Measurements from ENCODE around the gene ZFHX3.

ZFHX3 gene

DNA sequence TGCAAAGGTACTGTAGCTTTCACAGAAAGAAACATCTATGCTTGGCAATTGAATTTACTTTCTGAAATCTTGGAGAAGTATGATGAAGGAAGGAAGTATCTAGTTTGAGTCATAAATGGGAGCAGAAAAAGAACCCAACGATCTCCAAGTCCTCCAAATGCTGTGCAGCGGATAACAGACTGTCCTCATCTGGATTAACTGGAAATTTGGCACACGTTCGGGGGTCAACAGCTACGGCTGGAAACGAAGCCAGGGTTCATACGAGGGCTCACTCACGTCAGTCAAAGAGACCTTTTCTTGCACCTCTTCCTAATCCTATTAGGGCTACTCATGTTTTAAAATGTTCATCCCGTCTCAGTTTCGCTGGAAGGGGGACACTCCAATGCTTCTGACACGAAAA is 152.0 kb downstream of the ZFHX3 start:
- DNase-seq (ENCODE audit: low spot score in 2 of 2), result no peak
- Histone ChIP-seq H3K27me3 (ENCODE audit: low read depth) (no peaks in the 10 kb centered on the region), H3K4me1 (no peaks in the 10 kb centered on the region), H3K4me3 (no peak overlapping the region), H3K9me3 (no peaks in the 10 kb centered on the region; the same call in 1 of the 2 replicates), H3K36me3 (replicated peaks) (no peaks in the 10 kb centered on the region)
- in situ Hi-C loops (cut with MboI; ENCODE audit: low sequenced_read_pairs), result no loop called here

DNA sequence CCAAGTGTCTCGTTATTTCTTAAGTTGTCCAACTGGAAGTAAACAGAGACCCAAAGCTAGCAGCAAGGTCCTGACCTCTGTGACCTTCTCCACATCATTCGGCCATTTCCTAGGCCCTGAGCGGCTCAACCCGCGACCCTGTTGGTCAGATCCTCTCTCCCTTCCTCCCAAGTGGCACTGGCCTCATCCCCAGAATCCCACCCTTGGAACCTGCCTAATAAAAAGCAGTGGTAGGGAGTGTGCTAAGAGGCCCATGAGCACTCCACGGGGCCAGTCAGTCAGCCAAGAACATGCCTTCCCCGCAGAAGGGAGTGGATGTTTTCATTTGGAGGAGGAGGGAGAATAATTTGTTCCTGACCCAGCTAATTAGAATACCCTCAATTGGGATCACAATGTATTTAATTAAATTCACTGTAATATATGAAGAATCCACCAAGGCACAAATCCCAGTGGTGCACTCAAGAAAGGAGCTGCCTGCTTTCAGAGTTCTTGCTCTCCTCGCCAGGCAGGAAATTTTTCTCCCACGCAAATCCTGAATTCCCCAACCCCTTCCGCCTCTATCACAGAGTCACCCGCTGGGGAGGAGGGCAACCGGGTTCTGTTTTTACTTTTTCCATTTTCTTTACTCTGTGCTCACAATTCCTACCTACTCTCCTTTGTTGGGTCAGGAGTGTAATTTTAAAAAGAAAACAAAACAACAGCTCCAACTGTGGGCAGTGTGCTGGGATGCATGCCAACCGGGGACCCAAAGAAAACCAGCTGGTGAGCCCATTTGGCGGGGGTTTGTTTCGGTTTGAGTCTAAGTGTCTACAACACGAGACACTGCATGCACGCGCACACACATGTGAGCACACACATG is 153.4 kb downstream of the ZFHX3 start:
- DNase-seq (ENCODE audit: low spot score in 2 of 2), result no peak
- Histone ChIP-seq H3K27me3 (ENCODE audit: low read depth) (no peaks in the 10 kb centered on the region), H3K4me3 (no peak overlapping the region), H3K9me3 (no peaks in the 10 kb centered on the region; the same call in 1 of the 2 replicates), H3K36me3 (replicated peaks) (no peaks in the 10 kb centered on the region), H3K4me1 (no peaks in the 10 kb centered on the region)
- in situ Hi-C loops (cut with MboI; ENCODE audit: low sequenced_read_pairs), result no loop called here

DNA sequence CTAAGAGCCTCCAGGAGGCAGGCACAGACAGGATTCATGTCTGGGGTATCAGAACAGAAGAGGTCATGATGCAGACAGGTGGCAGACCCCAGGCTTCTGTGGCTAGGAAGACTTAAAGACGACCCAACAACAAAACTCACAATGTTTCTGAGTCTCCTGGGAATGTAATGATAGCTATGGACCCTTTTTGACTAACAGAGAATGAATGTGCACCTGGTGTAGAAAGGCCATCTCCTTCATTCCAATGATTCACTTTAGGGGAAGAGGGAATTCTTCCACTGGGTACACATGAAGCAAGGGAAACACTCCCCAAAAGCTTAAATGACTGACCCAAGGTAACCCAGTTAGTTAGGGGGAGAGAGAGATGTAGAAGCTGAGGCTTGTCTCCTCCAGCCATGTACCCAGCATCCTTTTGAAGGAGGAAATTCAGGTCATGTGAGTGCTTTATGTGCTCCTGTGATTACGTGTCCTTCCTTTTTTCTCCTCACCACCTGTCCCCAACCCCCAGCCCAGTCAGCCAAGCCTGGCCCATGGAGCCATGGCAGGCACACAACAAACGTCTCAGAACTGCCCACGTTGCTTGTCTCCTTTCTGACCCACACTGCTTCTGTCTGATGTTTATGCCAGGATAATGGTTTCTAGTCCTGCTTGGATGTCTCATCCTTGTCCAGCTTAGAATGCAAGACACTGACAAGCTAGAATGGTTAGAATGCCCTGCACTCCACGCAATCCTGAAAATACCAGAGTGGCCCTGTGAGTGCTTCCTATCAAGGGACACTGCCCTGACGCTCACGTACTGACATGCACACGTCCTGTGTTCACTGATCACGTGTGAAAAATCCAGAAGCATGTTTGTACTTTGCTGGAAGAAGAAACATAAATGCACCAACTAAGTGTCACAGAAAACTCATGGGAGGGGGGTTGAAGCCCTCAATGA is 156.4 kb downstream of the ZFHX3 start:
- Histone ChIP-seq H3K36me3 (replicated peaks) (peaks cover 16% of the 10 kb centered on the region), H3K4me1 (no peaks in the 10 kb centered on the region), H3K9me3 (no peaks in the 10 kb centered on the region; the same call in 1 of the 2 replicates), H3K4me3 (no peak overlapping the region), H3K27me3 (ENCODE audit: low read depth) (no peaks in the 10 kb centered on the region)
- in situ Hi-C loops (cut with MboI; ENCODE audit: low sequenced_read_pairs), result no loop called here
- DNase-seq (ENCODE audit: low spot score in 2 of 2), result no peak

DNA sequence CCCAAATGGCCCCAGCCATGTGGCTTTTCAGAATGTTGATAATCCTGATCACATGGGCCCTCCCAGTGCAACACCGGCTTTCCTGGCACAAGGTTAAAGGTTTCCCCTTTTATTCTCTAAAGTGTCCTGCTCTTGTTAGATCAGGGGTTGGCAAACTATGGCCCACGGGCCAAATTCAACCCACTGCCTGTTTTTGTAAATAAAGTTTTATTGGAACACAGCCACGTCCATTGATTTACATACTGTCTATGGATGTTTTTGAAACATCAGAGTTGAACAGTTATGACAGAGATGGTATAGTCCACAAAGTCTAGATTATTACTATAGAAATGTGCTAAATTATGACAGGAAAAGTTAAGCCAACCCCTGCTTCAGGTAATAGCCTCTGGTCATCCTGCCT is 157.3 kb downstream of the ZFHX3 start:
- DNase-seq (ENCODE audit: low spot score in 2 of 2), result no peak
- Histone ChIP-seq H3K4me1 (no peaks in the 10 kb centered on the region), H3K27me3 (ENCODE audit: low read depth) (no peaks in the 10 kb centered on the region), H3K36me3 (replicated peaks) (peaks cover 25% of the 10 kb centered on the region), H3K4me3 (no peak overlapping the region), H3K9me3 (no peaks in the 10 kb centered on the region; the same call in 1 of the 2 replicates)
- in situ Hi-C loops (cut with MboI; ENCODE audit: low sequenced_read_pairs), result no loop called here

DNA sequence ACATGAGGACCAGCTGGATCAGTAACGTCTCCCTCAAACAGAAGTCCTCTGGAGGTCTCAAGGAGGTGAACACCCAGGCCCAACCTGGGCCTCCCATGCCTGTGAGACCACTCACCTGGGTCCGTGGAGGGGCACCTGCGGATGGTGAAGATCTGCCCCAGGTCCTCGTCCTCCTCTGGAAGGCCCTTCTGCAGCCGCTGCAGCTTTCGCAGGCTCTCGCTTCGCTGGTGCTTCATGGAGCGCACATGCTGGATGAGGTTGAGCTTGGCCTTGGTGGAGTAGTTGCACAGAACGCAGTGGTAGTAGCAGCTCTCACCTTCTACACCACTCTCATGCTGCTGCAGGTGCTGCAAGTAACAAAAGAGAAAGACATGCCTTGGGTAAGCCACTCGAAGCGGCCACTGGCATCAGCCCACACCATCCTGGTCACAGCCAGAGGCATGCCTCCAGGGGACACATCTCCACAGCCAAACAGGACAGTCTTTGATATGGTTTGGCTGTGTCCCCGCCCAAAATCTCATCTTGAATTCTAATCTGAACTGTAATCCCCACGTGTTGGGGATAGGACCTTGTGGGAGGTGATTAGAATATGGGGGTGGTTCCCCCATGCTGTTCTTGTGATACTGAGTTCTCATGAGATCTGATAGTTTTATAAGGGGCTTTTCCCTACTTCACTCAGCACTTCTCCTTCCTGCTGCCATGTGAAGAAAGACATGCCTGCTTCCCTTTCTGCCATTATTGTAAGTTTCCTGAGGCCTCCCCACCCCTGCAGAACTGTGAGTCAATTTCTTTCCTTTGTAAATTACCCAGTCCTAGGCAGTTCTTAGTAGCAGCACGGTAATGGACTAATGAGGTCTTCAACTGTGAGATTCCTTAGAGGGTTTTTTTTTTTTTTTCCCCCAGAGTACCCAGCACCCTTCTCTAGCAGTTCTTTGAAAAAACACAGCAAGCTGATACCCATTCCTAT is 158.0 kb downstream of the ZFHX3 start:
- H3K4me1 ChIP-seq, result no peaks in the 10 kb centered on the region
- H3K9me3 ChIP-seq, result no peaks in the 10 kb centered on the region
- H3K27me3 ChIP-seq (ENCODE audit: low read depth), result no peaks in the 10 kb centered on the region
- no peak for DNase-seq (ENCODE audit: low spot score in 2 of 2)
- H3K36me3 ChIP-seq (replicated peaks), result peaks cover 32% of the 10 kb centered on the region
- in situ Hi-C loops (cut with MboI; ENCODE audit: low sequenced_read_pairs), result no loop called here
- H3K4me3 ChIP-seq, result no peak overlapping the region

DNA sequence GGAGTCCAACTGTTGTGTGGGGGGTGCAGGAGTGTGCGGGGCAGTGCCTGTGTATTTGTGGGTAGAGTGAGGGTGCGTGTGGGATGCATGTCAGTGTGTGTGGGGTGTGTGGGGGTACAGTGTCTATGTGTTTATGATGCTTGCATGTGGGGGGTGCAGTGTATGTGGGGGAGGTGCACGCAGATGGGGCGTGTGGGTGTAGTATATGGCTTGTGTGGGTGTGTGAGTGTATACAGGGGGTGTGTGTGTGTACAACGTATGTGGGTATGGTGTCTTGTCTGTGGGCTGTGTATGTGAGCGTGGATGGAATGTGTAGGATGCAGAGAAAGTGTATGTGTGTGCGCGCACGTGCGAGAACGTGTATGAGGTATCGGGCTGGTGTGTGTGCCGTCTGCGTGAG is 160.4 kb downstream of the ZFHX3 start:
- H3K4me3 ChIP-seq, result no peak overlapping the region
- H3K27me3 ChIP-seq (ENCODE audit: low read depth), result no peaks in the 10 kb centered on the region
- in situ Hi-C loops (cut with MboI; ENCODE audit: low sequenced_read_pairs), result no loop called here
- no peak for DNase-seq (ENCODE audit: low spot score in 2 of 2)
- peaks cover 41% of the 10 kb centered on the region for H3K36me3 ChIP-seq (replicated peaks)
- no peaks in the 10 kb centered on the region for H3K4me1 ChIP-seq
- H3K9me3 ChIP-seq, result no peaks in the 10 kb centered on the region

DNA sequence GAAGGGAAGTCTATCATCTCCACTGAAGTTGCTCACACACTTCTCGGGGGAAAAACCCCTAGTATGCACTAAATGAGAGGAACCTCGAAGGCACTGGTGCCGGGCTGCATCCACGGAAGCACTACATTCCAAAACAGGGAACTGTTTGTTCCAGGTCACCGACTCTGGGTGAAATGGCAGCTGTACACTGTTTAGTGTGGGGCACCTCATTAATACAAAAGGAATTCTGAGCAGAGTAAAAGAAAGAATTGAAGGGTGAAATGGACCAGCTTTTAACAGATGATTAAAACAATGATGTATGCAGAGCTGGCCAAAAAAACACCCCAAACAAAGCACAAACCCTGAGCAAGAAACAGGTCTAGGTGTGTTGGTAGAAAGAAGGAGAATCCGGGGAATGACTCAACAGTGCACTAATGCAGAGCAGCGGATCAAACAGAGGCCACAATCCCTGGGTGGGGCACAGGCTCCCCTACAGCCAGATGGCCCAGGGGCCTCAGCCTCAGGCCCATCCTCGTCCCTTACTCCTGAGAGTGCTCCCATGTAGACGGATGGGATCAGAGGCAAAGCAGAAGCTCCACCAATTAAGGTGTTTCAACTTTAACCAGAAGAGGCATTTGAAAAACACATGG is 161.5 kb downstream of the ZFHX3 start:
- H3K4me3 ChIP-seq, result no peak overlapping the region

DNA sequence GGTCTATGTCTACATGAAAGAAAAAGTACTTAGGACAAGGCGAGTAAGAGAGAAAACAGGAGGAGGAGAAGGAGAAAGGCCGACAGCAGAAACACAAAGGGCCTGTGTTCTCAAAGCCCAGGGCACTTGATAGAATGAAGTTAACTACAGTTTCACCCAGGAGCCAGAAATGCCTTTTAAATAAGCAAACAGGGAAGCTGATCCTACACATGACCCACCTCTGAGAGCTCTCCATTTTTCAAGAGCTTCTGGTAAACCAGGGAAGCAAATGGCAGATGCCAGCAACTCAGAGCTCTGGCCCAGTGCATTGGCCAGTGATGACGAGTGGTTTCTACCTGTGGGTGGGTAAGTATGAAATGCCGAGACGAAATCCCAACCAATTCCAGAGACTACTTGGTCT is 163.4 kb downstream of the ZFHX3 start:
- H3K27me3 ChIP-seq (ENCODE audit: low read depth), result no peaks in the 10 kb centered on the region
- DNase-seq (ENCODE audit: low spot score in 2 of 2), result no peak
- peaks cover 41% of the 10 kb centered on the region for H3K36me3 ChIP-seq (replicated peaks)
- peaks cover 5% of the 10 kb centered on the region for H3K4me1 ChIP-seq
- no peak overlapping the region for H3K4me3 ChIP-seq
- no peaks in the 10 kb centered on the region for H3K9me3 ChIP-seq
- in situ Hi-C loops (cut with MboI; ENCODE audit: low sequenced_read_pairs), result no loop called here

More for the DNA sequence above, 161.5 kb downstream of the ZFHX3 start:
- Histone ChIP-seq H3K4me1 (no peaks in the 10 kb centered on the region), H3K36me3 (replicated peaks) (peaks cover 41% of the 10 kb centered on the region), H3K27me3 (ENCODE audit: low read depth) (no peaks in the 10 kb centered on the region), H3K9me3 (no peaks in the 10 kb centered on the region)
- in situ Hi-C loops (cut with MboI; ENCODE audit: low sequenced_read_pairs), result no loop called here
- no peak for DNase-seq (ENCODE audit: low spot score in 2 of 2)

DNA sequence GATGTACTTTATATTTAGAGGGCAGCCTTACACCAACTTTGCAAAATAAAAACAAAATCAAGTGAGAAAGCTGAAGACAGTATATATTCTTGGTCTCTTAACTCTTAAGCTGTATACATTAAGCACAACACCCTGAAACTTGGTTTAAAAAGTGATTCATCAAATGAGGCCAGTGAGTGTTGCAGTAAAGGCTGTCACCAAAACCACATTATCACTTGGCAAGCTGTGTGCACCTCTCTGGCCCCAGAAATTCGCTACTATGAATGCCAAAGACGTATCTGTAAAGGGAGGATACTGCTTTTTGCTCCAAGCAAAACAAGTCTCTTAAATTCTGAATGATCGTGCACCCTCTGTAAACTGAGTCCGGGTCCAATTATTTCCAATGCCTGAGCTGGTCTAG is 163.9 kb downstream of the ZFHX3 start:
- no peak for DNase-seq (ENCODE audit: low spot score in 2 of 2)
- Histone ChIP-seq H3K9me3 (no peaks in the 10 kb centered on the region), H3K4me1 (peaks cover 5% of the 10 kb centered on the region), H3K27me3 (ENCODE audit: low read depth) (no peaks in the 10 kb centered on the region), H3K36me3 (replicated peaks) (peaks cover 41% of the 10 kb centered on the region), H3K4me3 (no peak overlapping the region)
- in situ Hi-C loops (cut with MboI; ENCODE audit: low sequenced_read_pairs), result no loop called here

DNA sequence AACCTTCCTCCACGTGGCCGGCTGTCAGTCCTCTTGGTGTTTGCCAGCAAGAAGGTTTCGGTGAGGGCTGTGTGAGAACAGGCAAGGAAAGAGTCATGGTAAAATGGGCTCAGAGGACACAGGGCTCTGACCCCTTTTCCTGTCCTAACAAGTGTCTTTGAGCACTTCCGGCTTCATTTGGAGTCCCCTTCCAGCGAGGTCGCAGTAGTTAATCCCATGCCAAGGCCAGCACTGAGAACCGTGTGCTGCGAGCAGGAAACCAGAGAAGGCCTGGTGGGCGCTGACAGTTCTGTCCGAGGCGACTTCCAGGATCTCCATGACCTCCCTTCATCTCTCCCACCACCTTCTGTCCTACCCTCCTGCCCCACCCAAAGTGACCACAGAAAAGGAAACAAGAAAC is 168.1 kb downstream of the ZFHX3 start:
- Histone ChIP-seq H3K9me3 (no peaks in the 10 kb centered on the region), H3K4me3 (no peak overlapping the region), H3K36me3 (replicated peaks) (peaks cover 8% of the 10 kb centered on the region), H3K4me1 (peaks cover 16% of the 10 kb centered on the region), H3K27me3 (ENCODE audit: low read depth) (no peaks in the 10 kb centered on the region)
- DNase-seq (ENCODE audit: low spot score in 2 of 2), result no peak
- in situ Hi-C loops (cut with MboI; ENCODE audit: low sequenced_read_pairs), result no loop called here

DNA sequence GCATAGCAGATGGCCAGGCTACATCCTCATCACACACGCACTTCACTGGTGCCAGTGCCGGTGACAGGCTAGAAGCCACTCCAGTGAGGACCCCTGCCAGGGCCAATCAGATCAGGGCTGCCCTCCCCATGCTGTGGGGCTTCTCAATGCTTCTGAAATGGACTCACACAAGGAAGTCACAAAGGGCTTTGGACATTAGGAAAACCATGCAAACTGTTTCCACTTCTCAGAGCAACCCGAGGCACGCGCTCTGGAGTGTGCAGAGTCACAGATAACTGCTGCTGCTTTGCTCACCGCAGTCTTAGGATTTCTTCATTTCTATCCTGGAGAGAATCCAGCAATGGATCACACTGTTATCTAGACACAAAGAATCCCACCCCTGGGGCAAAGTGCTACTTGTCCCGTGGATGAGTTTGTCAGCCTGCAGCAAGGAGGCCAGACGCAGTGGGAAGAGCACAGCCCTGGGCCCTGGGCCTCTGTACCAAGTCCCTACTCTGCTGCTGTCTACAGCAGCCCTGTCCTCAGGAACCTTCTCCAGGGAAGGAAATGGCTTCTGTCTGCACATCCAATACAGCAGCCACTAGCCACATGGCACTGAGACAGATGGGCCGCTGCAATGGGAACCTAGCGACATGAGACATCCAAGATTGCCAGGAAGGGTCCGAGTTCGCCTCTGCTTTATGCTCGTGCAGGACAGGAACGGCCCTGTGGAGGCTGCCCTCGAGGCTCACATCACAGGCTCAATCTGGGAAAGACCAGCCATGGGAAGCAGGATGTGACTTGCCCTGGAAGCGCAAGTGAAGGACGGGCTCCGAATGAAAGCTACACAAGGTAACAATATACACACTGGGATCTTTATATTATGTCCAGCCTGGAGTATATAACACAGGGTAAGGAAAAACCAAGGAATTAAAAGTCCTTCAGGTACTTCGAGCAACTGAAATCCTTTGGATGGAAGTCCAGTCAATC is 169.3 kb downstream of the ZFHX3 start:
- H3K9me3 ChIP-seq, result no peaks in the 10 kb centered on the region
- in situ Hi-C loops (cut with MboI; ENCODE audit: low sequenced_read_pairs), result no loop called here
- 0 out of 2 replicates have a peak, but pooled peaks cover 2% of the 10 kb centered on the region for H3K36me3 ChIP-seq (replicated peaks)
- no peaks in the 10 kb centered on the region for H3K27me3 ChIP-seq (ENCODE audit: low read depth)
- no peak for DNase-seq (ENCODE audit: low spot score in 2 of 2)
- no peak overlapping the region for H3K4me3 ChIP-seq
- H3K4me1 ChIP-seq, result peaks cover 16% of the 10 kb centered on the region
